Keratinocyte (primary cell): ENCODE data around the gene ZNHIT3.

Source experiments
- EZH2 ChIP-seq: IDR thresholded peaks from one replicate; pipeline ENCODE4 v1.6.1; 2012; ENCODE audit warnings: inconsistent platforms, mild to moderate bottlenecking, low read length, moderate library complexity
- TF ChIP-seq, protein P1 (sequence below), 3 experiments: IDR thresholded peaks in 1 of 3; conservative IDR thresholded peaks in 1 of 3; optimal IDR thresholded peaks in 1 of 3; 2 replicates in 2 of 3; 3 replicates in 1 of 3; pipeline versions ENCODE3 to v1.5.1; 2011; ENCODE audit warnings: low read length in 3 of 3, mild to moderate bottlenecking in 3 of 3, moderate library complexity in 2 of 3, control low read depth in 1 of 3, inconsistent platforms in 1 of 3; ENCODE audit not compliant: insufficient read depth in 2 of 3; ENCODE audit errors: extremely low read depth in 1 of 3

DNA sequence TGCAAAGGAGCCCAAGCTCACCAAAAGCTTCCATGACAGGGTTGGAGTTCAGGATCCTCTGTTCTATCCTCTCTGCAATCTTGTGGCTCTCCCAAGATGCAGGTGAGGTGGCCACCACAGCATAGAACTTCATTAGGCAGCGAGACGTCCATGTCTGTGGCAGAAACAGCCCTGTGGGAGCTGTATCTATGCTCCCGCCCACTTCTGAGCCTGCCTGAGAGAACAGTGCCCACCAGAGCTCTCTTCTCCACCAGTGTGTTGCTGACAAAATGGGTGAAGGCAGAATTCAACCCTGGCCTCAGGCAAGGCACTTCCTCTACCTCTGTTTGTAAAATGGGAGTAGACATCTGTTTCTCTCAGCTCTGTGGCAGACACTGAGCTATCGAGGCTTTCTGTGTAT is 29.4 kb downstream of the ZNHIT3 start:
- TF ChIP-seq, protein P1, sequence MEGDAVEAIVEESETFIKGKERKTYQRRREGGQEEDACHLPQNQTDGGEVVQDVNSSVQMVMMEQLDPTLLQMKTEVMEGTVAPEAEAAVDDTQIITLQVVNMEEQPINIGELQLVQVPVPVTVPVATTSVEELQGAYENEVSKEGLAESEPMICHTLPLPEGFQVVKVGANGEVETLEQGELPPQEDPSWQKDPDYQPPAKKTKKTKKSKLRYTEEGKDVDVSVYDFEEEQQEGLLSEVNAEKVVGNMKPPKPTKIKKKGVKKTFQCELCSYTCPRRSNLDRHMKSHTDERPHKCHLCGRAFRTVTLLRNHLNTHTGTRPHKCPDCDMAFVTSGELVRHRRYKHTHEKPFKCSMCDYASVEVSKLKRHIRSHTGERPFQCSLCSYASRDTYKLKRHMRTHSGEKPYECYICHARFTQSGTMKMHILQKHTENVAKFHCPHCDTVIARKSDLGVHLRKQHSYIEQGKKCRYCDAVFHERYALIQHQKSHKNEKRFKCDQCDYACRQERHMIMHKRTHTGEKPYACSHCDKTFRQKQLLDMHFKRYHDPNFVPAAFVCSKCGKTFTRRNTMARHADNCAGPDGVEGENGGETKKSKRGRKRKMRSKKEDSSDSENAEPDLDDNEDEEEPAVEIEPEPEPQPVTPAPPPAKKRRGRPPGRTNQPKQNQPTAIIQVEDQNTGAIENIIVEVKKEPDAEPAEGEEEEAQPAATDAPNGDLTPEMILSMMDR (optimal IDR thresholded peaks at IDR 0.05 in 1 of 3, IDR thresholded peaks at IDR 0.05 in 1 of 3, conservative IDR thresholded peaks at IDR 0.05 in 1 of 3; ENCODE audit: extremely low read depth in 1 of 3, insufficient read depth in 2 of 3, low read length in 3 of 3) = no peak
- no peak for TF ChIP-seq EZH2
